MG63 (cell line): Measurements from ENCODE around the gene RHOH. TPM values are rescaled to one million over a fixed set of nuclear protein-coding genes. Genes with fewer than 3 reads are reported as not detected.
A peak's percentile ranks its signal among the peaks of the same experiment; 100 is the strongest.
"Not testable (repeated sequence)": the region's sequence is repeated elsewhere in the genome, so short reads cannot be mapped to it uniquely, and the experiment has no call there.

Source experiments
- DNase-seq: peaks from one replicate; pipeline ENCODE4 v3.0.0-alpha.2; 2020
- H3K27me3 ChIP-seq: fragments of 250-450 bp; sonication (Bioruptor Pico); 2 replicates; pipeline ENCODE4 v1.5.1; 2020; ENCODE audit warnings: mild to moderate bottlenecking, moderate library complexity
- H3K36me3 ChIP-seq: fragments of 250-450 bp; sonication (Bioruptor Pico); 2 replicates; pipeline ENCODE4 v1.5.1; 2020; ENCODE audit warnings: mild to moderate bottlenecking, moderate library complexity
- H3K4me3 ChIP-seq: fragments of 250-450 bp; sonication (Bioruptor Pico); 2 replicates; pipeline ENCODE4 v1.5.1; 2020; ENCODE audit warnings: mild to moderate bottlenecking, moderate library complexity
- H3K9me3 ChIP-seq: fragments of 250-450 bp; sonication (Bioruptor Pico); 2 replicates; pipeline ENCODE4 v1.5.1; 2020; ENCODE audit warnings: mild to moderate bottlenecking, moderate library complexity
- total RNA-seq: library from RNA; depleted of rRNA; stranded (reverse); fragments of >200 nt; shearing (Covaris generic); gene quantifications from 2 replicates; pipeline ENCODE4 v1.2.3, GENCODE V29; 2014; ENCODE audit warnings: low replicate concordance

RHOH gene
- total RNA-seq, 1 experiment from 2014 or later: not detected

GRCh38 chr4:40261231-40262076, 64.6 kb downstream of the RHOH start:
- Histone ChIP-seq H3K4me3 (no peak overlapping the region), H3K36me3 (no peaks in the 10 kb centered on the region), H3K9me3 (no peaks in the 10 kb centered on the region), H3K27me3 (no peaks in the 10 kb centered on the region)
- DNase-seq: no peak

- H3K4me3 ChIP-seq: no peak overlapping the region
- no peak for DNase-seq
- H3K36me3 ChIP-seq: no peaks in the 10 kb centered on the region
- H3K9me3 ChIP-seq: no peaks in the 10 kb centered on the region
- H3K27me3 ChIP-seq: no peaks in the 10 kb centered on the region
These were observed 65.3 kb downstream of the RHOH start for GRCh38 chr4:40262077-40262528.

GRCh38 chr4:40262861-40263260, 66.0 kb downstream of the RHOH start:
- no peaks in the 10 kb centered on the region for H3K27me3 ChIP-seq
- H3K36me3 ChIP-seq: no peaks in the 10 kb centered on the region
- H3K4me3 ChIP-seq: no peak overlapping the region
- no peaks in the 10 kb centered on the region for H3K9me3 ChIP-seq
- no peak for DNase-seq

GRCh38 chr4:40264497-40264896, 67.7 kb downstream of the RHOH start:
- H3K27me3 ChIP-seq: no peaks in the 10 kb centered on the region
- no peaks in the 10 kb centered on the region for H3K9me3 ChIP-seq
- DNase-seq: no peak
- H3K36me3 ChIP-seq: no peaks in the 10 kb centered on the region
- H3K4me3 ChIP-seq: no peak overlapping the region

GRCh38 chr4:40264995-40265909, 68.4 kb downstream of the RHOH start:
- DNase-seq: no peak
- H3K9me3 ChIP-seq: no peaks in the 10 kb centered on the region

GRCh38 chr4:40265910-40266274, 69.1 kb downstream of the RHOH start:
- Histone ChIP-seq H3K9me3 (no peaks in the 10 kb centered on the region), H3K4me3 (no peak overlapping the region), H3K27me3 (no peaks in the 10 kb centered on the region), H3K36me3 (no peaks in the 10 kb centered on the region)
- DNase-seq: no peak

More at GRCh38 chr4:40264995-40265909, 68.4 kb downstream of the RHOH start:
- no peaks in the 10 kb centered on the region for H3K27me3 ChIP-seq
- H3K4me3 ChIP-seq: no peak overlapping the region
- no peaks in the 10 kb centered on the region for H3K36me3 ChIP-seq

- no peak for DNase-seq
- H3K4me3 ChIP-seq: no peak overlapping the region
- no peaks in the 10 kb centered on the region for H3K27me3 ChIP-seq
- no peaks in the 10 kb centered on the region for H3K36me3 ChIP-seq
- no peaks in the 10 kb centered on the region for H3K9me3 ChIP-seq
These were observed 72.3 kb downstream of the RHOH start for GRCh38 chr4:40269133-40269532.

- Histone ChIP-seq H3K9me3 (no peaks in the 10 kb centered on the region), H3K4me3 (no peak overlapping the region), H3K36me3 (no peaks in the 10 kb centered on the region), H3K27me3 (no peaks in the 10 kb centered on the region)
- no peak for DNase-seq
These were observed 73.8 kb downstream of the RHOH start for GRCh38 chr4:40270609-40271008.

GRCh38 chr4:40275065-40275730, 78.4 kb downstream of the RHOH start:
- no peak overlapping the region for H3K4me3 ChIP-seq
- no peaks in the 10 kb centered on the region for H3K9me3 ChIP-seq
- DNase-seq: no peak
- H3K27me3 ChIP-seq: no peaks in the 10 kb centered on the region
- no peaks in the 10 kb centered on the region for H3K36me3 ChIP-seq

GRCh38 chr4:40276546-40276945, 79.7 kb downstream of the RHOH start:
- Histone ChIP-seq H3K36me3 (no peaks in the 10 kb centered on the region), H3K27me3 (no peaks in the 10 kb centered on the region), H3K4me3 (no peak overlapping the region), H3K9me3 (no peaks in the 10 kb centered on the region)
- DNase-seq: no peak

- no peak for DNase-seq
- Histone ChIP-seq H3K4me3 (no peak overlapping the region), H3K9me3 (no peaks in the 10 kb centered on the region), H3K27me3 (no peaks in the 10 kb centered on the region), H3K36me3 (no peaks in the 10 kb centered on the region)
These were observed 83.8 kb downstream of the RHOH start for GRCh38 chr4:40280586-40280985.

- Histone ChIP-seq H3K9me3 (no peaks in the 10 kb centered on the region), H3K27me3 (no peaks in the 10 kb centered on the region), H3K36me3 (no peaks in the 10 kb centered on the region), H3K4me3 (no peak overlapping the region)
- no peak for DNase-seq
These were observed 84.3 kb downstream of the RHOH start for GRCh38 chr4:40281099-40281498.

GRCh38 chr4:40281913-40282312, 85.1 kb downstream of the RHOH start:
- H3K9me3 ChIP-seq: no peaks in the 10 kb centered on the region
- no peak for DNase-seq
- no peaks in the 10 kb centered on the region for H3K27me3 ChIP-seq

GRCh38 chr4:40282857-40283256, 86.0 kb downstream of the RHOH start:
- not testable (repeated sequence) for H3K4me3 ChIP-seq, H3K9me3 ChIP-seq, DNase-seq, H3K27me3 ChIP-seq, H3K36me3 ChIP-seq

More at GRCh38 chr4:40281913-40282312, 85.1 kb downstream of the RHOH start:
- H3K4me3 ChIP-seq: no peak overlapping the region
- no peaks in the 10 kb centered on the region for H3K36me3 ChIP-seq

- Histone ChIP-seq H3K27me3 (no peaks in the 10 kb centered on the region), H3K36me3 (no peaks in the 10 kb centered on the region), H3K9me3 (no peaks in the 10 kb centered on the region), H3K4me3 (no peak overlapping the region)
- DNase-seq: no peak
These were observed 86.6 kb downstream of the RHOH start for GRCh38 chr4:40283413-40283812.

GRCh38 chr4:40283968-40284367, 87.1 kb downstream of the RHOH start:
- no peaks in the 10 kb centered on the region for H3K27me3 ChIP-seq
- H3K4me3 ChIP-seq: no peak overlapping the region
- no peaks in the 10 kb centered on the region for H3K36me3 ChIP-seq
- H3K9me3 ChIP-seq: no peaks in the 10 kb centered on the region
- DNase-seq: peak; percentile 47

GRCh38 chr4:40285692-40286091, 88.9 kb downstream of the RHOH start:
- H3K9me3 ChIP-seq: no peaks in the 10 kb centered on the region

More at GRCh38 chr4:40285692-40286091, 88.9 kb downstream of the RHOH start:
- no peak for DNase-seq
- Histone ChIP-seq H3K4me3 (no peak overlapping the region), H3K36me3 (no peaks in the 10 kb centered on the region), H3K27me3 (no peaks in the 10 kb centered on the region)
